Subcutaneous abdominal adipose tissue (tissue), 5 donors: ENCODE data around the gene AHDC1.

Experiments used
- H3K27ac ChIP-seq: one replicate; pipeline ENCODE4 v1.7.0; 2013; ENCODE audit warnings: low read depth, mild to moderate bottlenecking, inconsistent platforms, low read length, moderate library complexity
- H3K27me3 ChIP-seq, 5 donors: one replicate each; pipeline ENCODE4 v1.7.0; 2013; ENCODE audit warnings: low read length in 5 of 5, inconsistent platforms in 1 of 5; ENCODE audit not compliant: control insufficient read depth in 5 of 5, insufficient read depth in 4 of 5
- H3K36me3 ChIP-seq, 5 donors: one replicate each; pipeline ENCODE4 v1.7.0; 2013; ENCODE audit warnings: low read length in 5 of 5; ENCODE audit not compliant: control insufficient read depth in 5 of 5, insufficient read depth in 5 of 5
- H3K4me1 ChIP-seq, 5 donors: one replicate each; pipeline ENCODE4 v1.7.0; 2013; ENCODE audit warnings: low read length in 5 of 5, mild to moderate bottlenecking in 3 of 5, moderate library complexity in 1 of 5; ENCODE audit not compliant: control insufficient read depth in 5 of 5, insufficient read depth in 5 of 5
- H3K4me3 ChIP-seq, 5 donors: one replicate each; pipeline ENCODE4 v1.7.0; 2013; ENCODE audit warnings: low read length in 5 of 5, low read depth in 1 of 5
- H3K9ac ChIP-seq, 5 donors: one replicate each; pipeline ENCODE4 v1.7.0; 2013; ENCODE audit warnings: low read length in 5 of 5, mild to moderate bottlenecking in 4 of 5, moderate library complexity in 3 of 5
- H3K9me3 ChIP-seq, 5 donors: one replicate each; pipeline ENCODE4 v1.7.0; 2013; ENCODE audit warnings: low read length in 5 of 5; ENCODE audit not compliant: control insufficient read depth in 5 of 5
- donor health status: healthy.
- donor health status: healthy.
- donor health status: healthy.
- donor health status: healthy.
- donor health status: healthy.

Gene AHDC1, protein sequence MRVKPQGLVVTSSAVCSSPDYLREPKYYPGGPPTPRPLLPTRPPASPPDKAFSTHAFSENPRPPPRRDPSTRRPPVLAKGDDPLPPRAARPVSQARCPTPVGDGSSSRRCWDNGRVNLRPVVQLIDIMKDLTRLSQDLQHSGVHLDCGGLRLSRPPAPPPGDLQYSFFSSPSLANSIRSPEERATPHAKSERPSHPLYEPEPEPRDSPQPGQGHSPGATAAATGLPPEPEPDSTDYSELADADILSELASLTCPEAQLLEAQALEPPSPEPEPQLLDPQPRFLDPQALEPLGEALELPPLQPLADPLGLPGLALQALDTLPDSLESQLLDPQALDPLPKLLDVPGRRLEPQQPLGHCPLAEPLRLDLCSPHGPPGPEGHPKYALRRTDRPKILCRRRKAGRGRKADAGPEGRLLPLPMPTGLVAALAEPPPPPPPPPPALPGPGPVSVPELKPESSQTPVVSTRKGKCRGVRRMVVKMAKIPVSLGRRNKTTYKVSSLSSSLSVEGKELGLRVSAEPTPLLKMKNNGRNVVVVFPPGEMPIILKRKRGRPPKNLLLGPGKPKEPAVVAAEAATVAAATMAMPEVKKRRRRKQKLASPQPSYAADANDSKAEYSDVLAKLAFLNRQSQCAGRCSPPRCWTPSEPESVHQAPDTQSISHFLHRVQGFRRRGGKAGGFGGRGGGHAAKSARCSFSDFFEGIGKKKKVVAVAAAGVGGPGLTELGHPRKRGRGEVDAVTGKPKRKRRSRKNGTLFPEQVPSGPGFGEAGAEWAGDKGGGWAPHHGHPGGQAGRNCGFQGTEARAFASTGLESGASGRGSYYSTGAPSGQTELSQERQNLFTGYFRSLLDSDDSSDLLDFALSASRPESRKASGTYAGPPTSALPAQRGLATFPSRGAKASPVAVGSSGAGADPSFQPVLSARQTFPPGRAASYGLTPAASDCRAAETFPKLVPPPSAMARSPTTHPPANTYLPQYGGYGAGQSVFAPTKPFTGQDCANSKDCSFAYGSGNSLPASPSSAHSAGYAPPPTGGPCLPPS (N-terminal part only)

DNA sequence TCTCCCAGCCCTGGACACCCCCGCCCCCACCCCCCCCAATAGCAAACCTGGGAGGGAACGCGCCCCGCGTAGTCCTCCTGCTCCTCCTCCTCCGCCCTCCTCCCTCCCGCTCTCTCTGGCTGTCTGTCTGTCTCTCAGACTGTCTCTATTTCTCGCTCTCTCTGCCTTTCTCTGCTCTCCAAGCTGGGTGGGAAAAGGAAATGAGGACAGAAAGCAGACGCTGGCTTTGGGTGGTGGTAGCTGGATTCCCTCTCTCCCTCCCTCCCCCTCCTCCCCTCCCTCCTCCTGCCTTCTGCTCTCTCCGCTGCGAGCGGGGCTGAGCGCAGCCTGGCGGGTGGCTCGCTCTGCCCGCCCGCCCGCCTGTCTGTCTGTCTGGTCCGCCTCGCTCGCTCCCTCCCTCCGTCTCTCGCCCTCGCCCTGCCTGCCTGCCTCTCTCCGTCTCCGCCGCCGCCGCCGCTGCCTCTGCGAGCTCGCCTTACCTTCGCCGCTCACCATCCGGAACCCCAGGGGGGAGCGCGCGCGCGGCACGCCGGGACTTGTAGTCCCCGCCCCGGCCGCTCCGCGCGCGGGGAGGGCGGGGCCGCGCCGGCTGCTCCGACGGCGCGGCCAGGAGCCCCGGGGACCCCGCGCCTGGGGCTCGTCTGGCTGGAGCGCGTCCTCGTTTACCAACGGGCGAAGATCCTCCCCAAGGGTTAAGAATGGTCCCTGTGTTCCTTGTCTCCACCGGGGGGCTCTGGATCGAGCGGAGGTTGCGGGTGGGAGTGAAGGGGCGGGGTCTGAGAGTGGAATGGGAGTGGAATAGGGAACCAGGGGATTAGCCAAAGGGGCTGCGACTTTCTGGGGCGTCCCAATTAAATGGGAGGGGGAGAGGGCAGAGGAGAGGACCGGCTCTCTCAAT is at the start of gene AHDC1:
Gene AHDC1 (minus strand): TSS at position 464 of the 898 bp plus-strand sequence. CDS start 52,029 bp downstream, outside the sequence.
- Histone ChIP-seq H3K4me3 (peak within 1 kb of the TSS; percentile 73 to 96 (median 85)), H3K9me3 (no peaks in the 10 kb centered on the region), H3K27ac (peak within 1 kb of the TSS; percentile 83), H3K27me3 (no peaks in the 10 kb centered on the region), H3K9ac (peak within 1 kb of the TSS; percentile 48 to 78 (median 67)), H3K36me3 (no peaks in the 10 kb centered on the region), H3K4me1 (peaks cover 4 to 55% (median 42%) of the 10 kb centered on the region in 5 donors)

- H3K9ac ChIP-seq: no peak overlapping the region
- H3K4me3 ChIP-seq: no peak overlapping the region
- H3K9me3 ChIP-seq: no peaks in the 10 kb centered on the region
- no peaks in the 10 kb centered on the region for H3K36me3 ChIP-seq
- no peaks in the 10 kb centered on the region for H3K27me3 ChIP-seq
- H3K4me1 ChIP-seq: peaks cover 7 to 35% (median 26%) of the 10 kb centered on the region in 5 donors
- no peak overlapping the region for H3K27ac ChIP-seq
Measured at GRCh38 chr1:27652111-27652864, 48.3 kb upstream of the AHDC1 start.

DNA sequence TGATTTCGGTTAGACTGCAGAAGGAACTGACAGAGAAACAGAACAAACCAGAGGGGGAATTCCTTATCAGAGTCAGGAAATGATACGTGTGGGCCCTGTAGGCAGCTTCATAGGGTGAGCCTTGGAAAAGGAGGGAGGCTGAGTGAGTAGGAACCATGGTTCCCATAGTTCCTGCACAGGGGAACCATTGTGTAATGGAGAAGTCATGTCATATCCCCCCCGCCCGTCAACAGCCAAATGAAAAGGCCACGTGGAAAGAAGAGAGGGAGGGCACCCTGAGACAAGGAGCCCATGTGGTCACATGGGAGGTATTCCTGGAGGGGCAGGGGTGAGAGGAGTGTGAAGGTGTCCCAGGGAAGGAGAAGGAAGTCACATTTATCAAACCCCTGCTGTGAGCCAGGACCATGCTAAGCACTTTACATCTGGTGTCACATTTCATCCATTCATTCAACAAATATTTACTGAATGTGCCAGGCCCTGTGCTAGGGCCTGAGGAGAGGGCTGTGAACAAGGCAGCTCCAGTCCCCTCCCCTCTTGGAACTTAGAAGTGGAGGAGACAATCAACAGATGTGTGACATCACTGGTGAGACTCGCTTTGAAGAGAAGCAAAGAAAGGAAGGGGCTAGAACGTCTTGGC is 46.7 kb upstream of the AHDC1 start:
- no peaks in the 10 kb centered on the region for H3K27me3 ChIP-seq
- H3K36me3 ChIP-seq: no peaks in the 10 kb centered on the region
- peak overlapping the region in 1 of 5 donors; percentile 51 for H3K9ac ChIP-seq
- peaks cover 5 to 24% (median 17%) of the 10 kb centered on the region in 5 donors for H3K4me1 ChIP-seq
- peak overlapping the region; percentile 7 for H3K27ac ChIP-seq
- H3K4me3 ChIP-seq: no peak overlapping the region
- no peaks in the 10 kb centered on the region for H3K9me3 ChIP-seq

DNA sequence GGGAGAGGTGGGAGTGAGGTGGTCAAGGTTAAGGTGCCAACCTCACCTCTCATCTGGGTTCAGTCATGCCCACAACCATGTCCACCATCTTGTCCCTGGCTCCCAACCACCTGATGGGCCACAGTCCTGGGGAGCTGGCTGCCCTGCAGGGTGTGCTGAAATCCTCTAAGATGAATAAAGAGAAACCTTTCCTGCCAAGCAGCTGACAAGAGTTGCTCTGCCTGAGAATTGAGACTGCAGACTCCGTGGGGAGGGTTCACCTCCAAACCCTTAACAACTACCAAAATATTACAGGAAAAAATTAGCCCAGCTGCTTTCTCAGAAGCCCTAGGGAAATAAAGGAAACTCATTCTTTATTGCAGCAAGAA is 46.2 kb upstream of the AHDC1 start:
- H3K9me3 ChIP-seq: no peaks in the 10 kb centered on the region
- H3K27me3 ChIP-seq: no peaks in the 10 kb centered on the region
- no peaks in the 10 kb centered on the region for H3K36me3 ChIP-seq
- no peak overlapping the region for H3K4me3 ChIP-seq
- no peak overlapping the region for H3K9ac ChIP-seq
- peaks cover under 1 to 19% (median 12%) of the 10 kb centered on the region in 5 donors for H3K4me1 ChIP-seq
- peak overlapping the region; percentile 47 for H3K27ac ChIP-seq

GRCh38 chr1:27649306-27649635 is 45.3 kb upstream of the AHDC1 start:
- Histone ChIP-seq H3K36me3 (no peaks in the 10 kb centered on the region), H3K9ac (no peak overlapping the region), H3K27me3 (no peaks in the 10 kb centered on the region), H3K4me3 (no peak overlapping the region), H3K4me1 (peaks cover 0 to 18% (median 12%) of the 10 kb centered on the region in 5 donors), H3K27ac (no peak overlapping the region), H3K9me3 (no peaks in the 10 kb centered on the region)

- no peaks in the 10 kb centered on the region for H3K36me3 ChIP-seq
- no peak overlapping the region for H3K9ac ChIP-seq
- H3K27ac ChIP-seq: no peak overlapping the region
- no peaks in the 10 kb centered on the region for H3K27me3 ChIP-seq
- no peaks in the 10 kb centered on the region for H3K9me3 ChIP-seq
- H3K4me1 ChIP-seq: peaks cover 0 to 20% (median 13%) of the 10 kb centered on the region in 5 donors
- no peak overlapping the region for H3K4me3 ChIP-seq
Measured at GRCh38 chr1:27648602-27649305, 44.8 kb upstream of the AHDC1 start.

DNA sequence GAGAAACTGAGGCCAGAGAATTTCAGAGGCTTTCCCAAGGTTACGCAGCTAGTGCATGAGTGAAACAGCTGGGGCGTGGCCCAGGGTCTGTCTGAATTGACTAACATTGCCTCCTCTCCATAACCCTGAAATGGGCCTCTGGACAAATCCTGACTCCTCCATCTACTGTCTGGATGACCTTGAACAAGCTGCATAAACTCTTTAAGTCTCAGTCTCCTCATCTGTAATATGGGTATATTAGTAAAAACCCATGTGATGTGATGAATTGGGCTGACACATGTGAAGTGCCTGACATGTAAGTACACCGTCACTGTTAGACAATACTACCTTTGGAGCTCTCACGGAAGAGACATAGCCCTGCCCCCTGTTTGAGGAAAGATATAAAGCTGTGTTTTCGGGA is 43.4 kb upstream of the AHDC1 start:
- Histone ChIP-seq H3K27ac (no peak overlapping the region), H3K27me3 (no peaks in the 10 kb centered on the region), H3K9me3 (no peaks in the 10 kb centered on the region)

GRCh38 chr1:27646676-27647075 is 42.7 kb upstream of the AHDC1 start:
- no peak overlapping the region for H3K9ac ChIP-seq
- H3K36me3 ChIP-seq: no peaks in the 10 kb centered on the region
- no peak overlapping the region for H3K4me3 ChIP-seq
- no peak overlapping the region for H3K27ac ChIP-seq
- no peaks in the 10 kb centered on the region for H3K9me3 ChIP-seq
- peaks cover 0 to 22% (median 14%) of the 10 kb centered on the region in 5 donors for H3K4me1 ChIP-seq
- no peaks in the 10 kb centered on the region for H3K27me3 ChIP-seq

More for the DNA sequence above, 43.4 kb upstream of the AHDC1 start:
- H3K9ac ChIP-seq: no peak overlapping the region
- peaks cover 0 to 22% (median 14%) of the 10 kb centered on the region in 5 donors for H3K4me1 ChIP-seq
- H3K36me3 ChIP-seq: no peaks in the 10 kb centered on the region
- H3K4me3 ChIP-seq: no peak overlapping the region
